SH-SY5Y (cell line): ENCODE measurements around the gene SUPT6H.

Source experiments
- GATA2 ChIP-seq: IDR thresholded peaks from 2 replicates; pipeline ENCODE4 v1.6.1; 2011; ENCODE audit warnings: mild to moderate bottlenecking, low read depth, low read length
- GATA3 ChIP-seq: IDR thresholded peaks from 2 replicates; pipeline ENCODE4 v1.6.1; 2011; ENCODE audit warnings: low read depth, mild to moderate bottlenecking, low read length, moderate library complexity

DNA sequence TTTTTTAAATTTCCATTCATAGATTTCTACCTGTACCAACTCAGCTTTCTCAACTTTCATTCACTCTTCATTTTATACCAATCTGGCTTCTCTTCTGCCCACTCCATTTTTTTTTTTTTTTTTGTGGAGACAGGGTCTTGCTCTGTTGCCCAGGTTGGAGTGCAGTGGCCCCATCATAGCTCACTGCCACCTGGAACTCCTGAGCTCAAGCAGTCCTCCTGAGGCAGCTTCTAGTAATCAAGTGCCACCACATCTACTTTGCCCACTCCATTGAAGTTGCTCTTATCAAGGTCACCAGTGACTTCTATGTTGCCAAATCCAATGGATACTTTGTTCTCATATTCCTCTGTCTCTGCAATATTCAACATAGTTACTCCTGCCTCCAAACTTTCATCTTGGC lies 1.7 kb downstream of the SUPT6H start:
- TF ChIP-seq GATA2 (no peak), GATA3 (no peak)
